ENCODE results near the gene NR1H3.

DNA sequence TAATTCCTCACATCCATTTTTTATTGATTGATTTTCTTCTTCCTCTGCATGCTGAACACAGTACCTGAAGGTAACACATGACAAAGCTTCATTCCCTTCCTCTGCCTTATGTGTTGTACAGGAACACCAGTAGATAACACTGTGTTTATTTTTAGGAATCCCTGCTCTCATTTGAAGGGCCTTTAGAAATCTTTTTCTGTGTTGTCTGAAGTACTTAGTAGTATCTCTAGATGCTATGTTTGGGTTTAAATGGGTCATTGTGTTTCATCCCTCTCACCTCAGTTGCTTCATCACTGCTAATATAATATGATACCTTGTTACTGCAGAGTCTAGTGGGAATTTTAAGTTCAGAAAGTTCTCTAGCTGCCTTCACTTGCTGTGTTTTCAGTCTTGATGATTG lies 22.3 kb downstream of the NR1H3 start:
- TF ChIP-seq, protein P1, sequence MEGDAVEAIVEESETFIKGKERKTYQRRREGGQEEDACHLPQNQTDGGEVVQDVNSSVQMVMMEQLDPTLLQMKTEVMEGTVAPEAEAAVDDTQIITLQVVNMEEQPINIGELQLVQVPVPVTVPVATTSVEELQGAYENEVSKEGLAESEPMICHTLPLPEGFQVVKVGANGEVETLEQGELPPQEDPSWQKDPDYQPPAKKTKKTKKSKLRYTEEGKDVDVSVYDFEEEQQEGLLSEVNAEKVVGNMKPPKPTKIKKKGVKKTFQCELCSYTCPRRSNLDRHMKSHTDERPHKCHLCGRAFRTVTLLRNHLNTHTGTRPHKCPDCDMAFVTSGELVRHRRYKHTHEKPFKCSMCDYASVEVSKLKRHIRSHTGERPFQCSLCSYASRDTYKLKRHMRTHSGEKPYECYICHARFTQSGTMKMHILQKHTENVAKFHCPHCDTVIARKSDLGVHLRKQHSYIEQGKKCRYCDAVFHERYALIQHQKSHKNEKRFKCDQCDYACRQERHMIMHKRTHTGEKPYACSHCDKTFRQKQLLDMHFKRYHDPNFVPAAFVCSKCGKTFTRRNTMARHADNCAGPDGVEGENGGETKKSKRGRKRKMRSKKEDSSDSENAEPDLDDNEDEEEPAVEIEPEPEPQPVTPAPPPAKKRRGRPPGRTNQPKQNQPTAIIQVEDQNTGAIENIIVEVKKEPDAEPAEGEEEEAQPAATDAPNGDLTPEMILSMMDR (conservative IDR thresholded peaks at IDR 0.05; ENCODE audit: low read depth, low read length), result no peak
- no peak for TF ChIP-seq EZH2phosphoT487 (IDR thresholded peaks at IDR 0.05; ENCODE audit: borderline replicate concordance, low read length)
